HG03095 (cell line): Measurements from ENCODE around the gene MALRD1.

Experiments used
- ATAC-seq: cut with Tn5 transposase; IDR thresholded peaks from one replicate; pipeline ENCODE4 v1.9.1; 2021; ENCODE audit warnings: moderate library complexity; ENCODE audit not compliant: unreplicated experiment

MALRD1 gene

GRCh38 chr10:19212590-19212989, 164.0 kb downstream of the MALRD1 start:
- no peak for ATAC-seq

GRCh38 chr10:19221216-19221615, 172.6 kb downstream of the MALRD1 start:
- no peak for ATAC-seq

GRCh38 chr10:19226025-19226424, 177.4 kb downstream of the MALRD1 start:
- ATAC-seq, result no peak

GRCh38 chr10:19231034-19231433, 182.4 kb downstream of the MALRD1 start:
- no peak for ATAC-seq

GRCh38 chr10:19245889-19246752, 197.5 kb downstream of the MALRD1 start:
- no peak for ATAC-seq

- ATAC-seq, result no peak
Observed at GRCh38 chr10:19247843-19248242, 199.2 kb downstream of the MALRD1 start.

- ATAC-seq, result no peak
Observed at GRCh38 chr10:19250546-19250945, 201.9 kb downstream of the MALRD1 start.

- ATAC-seq, result no peak
Observed at GRCh38 chr10:19252531-19252930, 203.9 kb downstream of the MALRD1 start.

GRCh38 chr10:19256331-19256730, 207.7 kb downstream of the MALRD1 start:
- no peak for ATAC-seq

GRCh38 chr10:19263262-19263661, 214.7 kb downstream of the MALRD1 start:
- no peak for ATAC-seq

- no peak for ATAC-seq
Observed at GRCh38 chr10:19283285-19283684, 234.7 kb downstream of the MALRD1 start.

GRCh38 chr10:19283786-19284185, 235.2 kb downstream of the MALRD1 start:
- no peak for ATAC-seq

- no peak for ATAC-seq
Observed at GRCh38 chr10:19290770-19291169, 242.2 kb downstream of the MALRD1 start.

- no peak for ATAC-seq
Observed at GRCh38 chr10:19294233-19294632, 245.6 kb downstream of the MALRD1 start.

- no peak for ATAC-seq
Observed at GRCh38 chr10:19299645-19300044, 251.0 kb downstream of the MALRD1 start.

GRCh38 chr10:19302117-19302516, 253.5 kb downstream of the MALRD1 start:
- no peak for ATAC-seq

GRCh38 chr10:19310066-19310465, 261.5 kb downstream of the MALRD1 start:
- ATAC-seq, result no peak

- ATAC-seq, result no peak
Observed at GRCh38 chr10:19316204-19316870, 267.7 kb downstream of the MALRD1 start.

GRCh38 chr10:19317952-19318351, 269.4 kb downstream of the MALRD1 start:
- no peak for ATAC-seq

- no peak for ATAC-seq
Observed at GRCh38 chr10:19325581-19325980, 277.0 kb downstream of the MALRD1 start.

- ATAC-seq, result no peak
Observed at GRCh38 chr10:19328582-19328981, 280.0 kb downstream of the MALRD1 start.

GRCh38 chr10:19329475-19329874, 280.9 kb downstream of the MALRD1 start:
- ATAC-seq, result no peak
